ENCODE results near the gene PRR16.

GRCh38 chr5:120599576-120599975 lies 135.5 kb downstream of the PRR16 start:
- TF ChIP-seq POLR2AphosphoS5 (IDR thresholded peaks at IDR 0.05; ENCODE audit: low read depth, low read length) (no peak), TAF1 (IDR thresholded peaks at IDR 0.05; ENCODE audit: low read depth, low read length) (no peak), POLR2A (IDR thresholded peaks at IDR 0.05; ENCODE audit: low read depth, low read length) (no peak), SPI1 (IDR thresholded peaks at IDR 0.05; ENCODE audit: low read depth, low read length) (no peak), POU2F2 (IDR thresholded peaks at IDR 0.05; ENCODE audit: low read depth, low read length) (no peak)
